GM18520 (cell line): Measurements from ENCODE around the gene APLN.

Experiments used
- ATAC-seq: cut with Tn5 transposase; IDR thresholded peaks from one replicate; pipeline ENCODE4 v1.9.1; 2021; ENCODE audit not compliant: unreplicated experiment

The APLN gene

GRCh38 chrX:129654652-129655546 is at the start of gene APLN:
APLN (minus strand) TSS chrX:129654956; CDS start chrX:129654630, 326 bp downstream.
- no peak for ATAC-seq

GRCh38 chrX:129704491-129704890 is 49.7 kb upstream of the APLN start:
- ATAC-seq: no peak

DNA sequence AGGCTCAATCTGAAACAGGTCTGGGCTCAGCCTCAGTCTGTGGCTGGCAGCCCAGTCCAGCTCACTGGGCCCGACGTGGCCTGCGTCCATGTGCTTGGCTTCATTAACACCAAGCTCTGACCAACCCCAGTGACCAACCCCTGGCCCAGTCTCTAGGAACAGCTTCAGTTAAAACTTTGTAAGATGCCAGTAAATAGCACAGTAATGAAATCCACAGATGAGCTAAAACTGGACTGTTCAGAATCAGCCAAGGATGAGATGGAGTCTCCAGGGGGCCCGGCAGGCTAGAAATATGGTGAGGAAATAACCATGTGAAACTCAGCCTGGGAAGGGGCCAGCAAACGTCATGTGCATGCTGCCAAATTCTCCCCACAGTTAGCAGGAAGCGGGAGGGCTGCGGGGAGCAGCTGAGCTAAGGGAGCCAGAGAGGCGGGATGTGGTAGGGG is 46.9 kb upstream of the APLN start:
- ATAC-seq: no peak

DNA sequence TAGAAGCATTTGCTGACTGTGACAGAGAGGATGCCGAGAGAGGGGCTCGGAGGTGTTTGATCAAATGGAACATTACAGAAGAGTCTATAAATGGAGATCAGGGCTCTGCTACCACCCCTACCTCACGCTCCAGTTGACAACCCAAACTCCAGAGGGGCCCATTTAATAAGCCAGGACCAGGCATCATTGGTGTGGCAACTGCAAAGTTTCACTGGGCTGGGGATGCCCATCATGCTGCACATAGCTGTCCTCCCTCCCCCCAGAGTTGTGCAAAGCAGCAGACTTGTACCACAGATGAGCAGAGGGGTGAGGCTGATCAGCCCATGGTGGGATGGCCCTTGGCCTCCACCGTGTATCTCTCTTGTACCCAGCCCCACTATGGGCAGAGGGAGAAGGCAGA is 45.8 kb upstream of the APLN start:
- ATAC-seq: no peak

DNA sequence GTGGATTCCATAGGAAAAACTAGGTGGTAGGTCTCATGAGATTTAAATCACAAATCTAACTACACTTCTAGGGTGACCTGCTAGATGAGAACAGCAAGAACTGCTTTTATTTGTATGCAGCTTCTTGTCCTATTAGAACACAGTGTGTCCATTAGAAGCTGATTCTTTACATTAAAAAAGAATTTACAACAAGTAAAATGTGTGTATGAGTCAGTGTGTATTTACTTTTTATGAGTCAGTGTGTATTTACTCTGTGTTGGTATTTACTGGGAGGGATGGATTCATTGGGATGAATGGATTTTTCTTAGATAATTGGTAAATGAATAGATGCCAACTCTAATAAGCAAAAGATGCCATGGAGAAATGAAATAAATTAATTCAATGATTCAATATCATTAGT is 43.4 kb upstream of the APLN start:
- no peak for ATAC-seq

- no peak for ATAC-seq
Measured at GRCh38 chrX:129697204-129697829, 42.6 kb upstream of the APLN start.

GRCh38 chrX:129696463-129697155 is 41.9 kb upstream of the APLN start:
- no peak for ATAC-seq

DNA sequence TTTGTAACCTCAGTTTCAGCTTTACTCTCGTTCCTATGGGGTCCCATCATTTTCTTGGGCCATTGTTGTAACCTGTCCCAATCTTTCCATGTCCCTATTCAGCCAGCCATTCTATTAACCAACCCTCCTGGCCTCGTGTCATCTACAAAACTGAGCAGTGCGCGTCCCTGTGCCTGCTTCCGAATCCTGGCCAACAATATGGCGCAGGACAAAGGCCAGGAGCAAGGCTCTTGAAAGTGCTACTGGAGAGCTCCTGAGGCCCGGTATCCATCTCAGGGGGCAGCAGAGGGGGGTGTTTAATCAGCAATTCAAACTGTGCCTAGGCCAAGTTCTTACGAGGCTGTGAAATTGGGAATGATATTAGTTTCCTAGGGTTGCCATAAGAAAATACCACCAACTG is 41.2 kb upstream of the APLN start:
- no peak for ATAC-seq

DNA sequence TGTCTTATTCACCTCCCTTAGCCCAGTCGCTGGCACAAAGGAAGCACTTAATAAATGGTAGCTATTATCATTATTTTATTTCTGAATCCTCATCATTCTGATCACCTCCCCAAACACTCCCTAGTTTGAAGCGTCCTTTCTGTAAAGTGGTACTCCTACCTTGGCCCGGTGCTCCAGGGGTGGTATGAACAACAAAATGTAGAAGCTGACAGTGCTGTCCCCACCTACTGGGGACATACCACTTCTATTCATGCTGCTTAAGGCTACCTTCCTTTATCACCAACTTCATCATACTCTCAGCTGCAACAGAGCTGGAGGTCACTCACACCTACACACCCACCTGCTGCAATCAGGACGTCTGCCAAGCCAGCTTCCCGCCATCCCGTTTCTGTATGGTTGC is 40.8 kb upstream of the APLN start:
- ATAC-seq: no peak

DNA sequence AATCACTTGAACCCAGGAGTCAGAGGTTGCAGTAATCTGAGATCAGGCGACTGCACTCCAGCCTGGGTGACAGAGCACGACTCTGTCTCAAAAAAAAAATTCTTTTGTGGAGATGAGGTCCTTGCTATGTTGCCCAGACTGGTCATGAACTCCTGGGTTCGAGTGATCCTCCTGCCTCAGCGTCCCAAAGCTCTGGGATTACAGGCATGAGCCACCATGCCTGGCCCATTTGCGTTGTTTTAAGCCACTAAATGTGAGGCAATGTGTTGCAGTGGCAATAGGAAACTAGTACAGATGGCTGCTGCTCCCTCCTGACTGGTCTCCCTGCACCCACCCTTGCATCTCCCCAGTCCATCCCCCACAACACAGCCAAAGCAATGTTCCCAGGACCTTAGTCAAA is 40.0 kb upstream of the APLN start:
- no peak for ATAC-seq

DNA sequence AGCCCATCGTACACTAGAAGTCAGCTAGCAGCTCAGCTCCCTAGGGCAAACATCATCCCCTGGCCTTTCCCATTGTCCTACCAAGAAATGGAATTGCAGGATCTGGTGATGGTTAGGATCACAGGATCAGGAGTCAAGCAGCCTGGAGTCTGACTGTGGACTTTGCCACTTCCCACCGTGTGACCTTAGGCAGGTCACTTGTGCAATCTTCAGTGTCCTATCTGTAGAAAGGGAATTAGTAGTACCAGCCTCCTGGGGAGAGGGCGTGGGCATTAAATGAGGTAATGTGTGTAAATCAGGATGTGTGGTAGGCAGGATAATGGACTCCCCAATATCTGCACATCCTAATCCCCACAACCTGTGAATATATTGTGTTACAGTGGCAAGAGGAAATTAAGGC is 38.6 kb upstream of the APLN start:
- no peak for ATAC-seq

DNA sequence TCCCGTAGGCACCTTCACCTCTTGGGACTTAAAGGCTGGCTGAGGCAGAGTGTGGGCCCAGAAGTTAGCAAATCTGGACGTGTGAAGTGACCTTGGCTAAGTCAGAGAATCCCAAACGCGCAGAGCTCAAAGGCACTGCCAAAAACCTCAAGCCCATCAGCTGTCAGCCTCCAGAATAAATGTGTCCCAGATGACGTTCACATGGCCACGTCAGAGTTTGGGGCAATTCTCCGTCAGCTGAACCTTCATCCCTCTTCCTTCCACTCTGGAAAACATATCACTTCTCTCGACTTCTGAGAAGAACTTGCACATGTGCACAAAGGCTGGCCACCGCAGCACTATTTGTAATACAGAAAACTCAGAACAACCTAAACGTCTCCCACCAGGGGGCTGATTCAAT is 35.7 kb upstream of the APLN start:
- ATAC-seq: no peak

GRCh38 chrX:129689796-129690195 is 35.0 kb upstream of the APLN start:
- ATAC-seq: no peak

- ATAC-seq: no peak
Measured at GRCh38 chrX:129688097-129688496, 33.3 kb upstream of the APLN start.

- ATAC-seq: no peak
Measured at GRCh38 chrX:129686422-129686948, 31.7 kb upstream of the APLN start.

DNA sequence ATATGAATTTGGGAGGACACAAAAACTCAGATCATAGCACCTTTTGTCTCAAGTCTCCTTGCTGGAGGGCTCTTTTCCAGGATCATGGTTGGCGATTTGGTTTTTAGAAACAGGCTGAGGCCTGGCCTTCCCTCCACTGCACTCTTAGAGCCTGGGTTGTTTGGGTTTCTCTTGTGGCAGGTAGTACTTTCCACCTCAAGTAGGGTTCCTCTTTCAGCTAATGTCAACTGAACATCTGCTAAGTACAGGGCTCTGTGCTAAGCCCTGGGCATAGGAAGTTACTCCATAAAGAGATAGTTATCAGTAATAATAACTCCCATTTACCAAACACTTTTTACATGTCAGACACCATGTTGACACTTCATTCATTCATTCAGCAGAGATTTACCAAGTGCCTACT is 28.2 kb upstream of the APLN start:
- no peak for ATAC-seq

- ATAC-seq: no peak
Measured at GRCh38 chrX:129679901-129680300, 25.1 kb upstream of the APLN start.

DNA sequence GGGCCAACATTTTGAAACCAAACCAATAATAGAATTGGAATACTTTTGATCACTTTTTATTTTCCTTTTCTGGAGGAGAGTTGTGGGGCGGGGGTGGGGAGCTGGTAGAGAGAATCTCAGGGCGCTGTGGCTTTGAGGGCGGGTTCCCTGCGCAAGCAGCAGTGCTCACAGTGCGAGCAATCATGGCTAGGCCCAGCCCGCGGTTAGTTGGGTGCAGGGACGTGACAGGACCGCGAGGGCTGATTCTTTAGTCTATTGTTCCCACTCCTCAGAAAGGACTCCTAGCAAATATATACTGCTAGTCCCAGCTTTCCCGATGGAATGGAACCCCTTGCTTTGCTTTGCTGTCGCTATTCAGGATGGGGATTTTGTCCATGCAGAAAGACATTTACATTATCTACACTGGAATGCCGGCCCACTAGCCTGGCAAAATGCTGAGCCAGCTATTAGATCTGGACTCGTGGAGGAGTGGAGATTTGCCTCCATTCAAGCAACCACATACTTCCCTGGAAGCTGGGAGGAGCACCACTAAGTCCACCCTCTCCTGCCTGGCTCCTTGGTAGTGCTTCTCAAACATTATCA is 23.9 kb upstream of the APLN start:
- ATAC-seq: no peak

- no peak for ATAC-seq
Measured at GRCh38 chrX:129667412-129667811, 12.7 kb upstream of the APLN start.

- no peak for ATAC-seq
Measured at GRCh38 chrX:129665916-129666644, 11.3 kb upstream of the APLN start.

- ATAC-seq: no peak
Measured at GRCh38 chrX:129663171-129663570, 8.4 kb upstream of the APLN start.
